GM12878 (cell line): ENCODE measurements around the gene SSBP3. TPM values are rescaled to one million over a fixed set of nuclear protein-coding genes. Genes with fewer than 3 reads are reported as not detected.
A peak's percentile ranks its signal among the peaks of the same experiment; 100 is the strongest.

Source experiments
- BRCA1 ChIP-seq: IDR thresholded peaks from 2 replicates; pipeline ENCODE4 v1.6.1; 2011; ENCODE audit warnings: low read depth, low read length, improper control_type of control experiment
- CBFB ChIP-seq: IDR thresholded peaks from 2 replicates; pipeline ENCODE4 v1.6.1; 2016; ENCODE audit warnings: antibody characterized with exemption, low read depth
- HCFC1 ChIP-seq: fragments of 150-350 bp; IDR thresholded peaks from 2 replicates; pipeline ENCODE4 v1.6.1; 2014; ENCODE audit warnings: low read length
- IRF4 ChIP-seq: IDR thresholded peaks from 2 replicates; pipeline ENCODE4 v1.6.1; 2011; ENCODE audit warnings: low read depth, low read length
- JUNB ChIP-seq: IDR thresholded peaks from 2 replicates; pipeline ENCODE4 v1.6.1; 2016; ENCODE audit warnings: antibody characterized with exemption, mild to moderate bottlenecking
- JUND ChIP-seq: IDR thresholded peaks from 2 replicates; pipeline ENCODE4 v1.6.1; 2012; ENCODE audit warnings: low read depth, mild to moderate bottlenecking, low read length, improper control_type of control experiment, moderate library complexity
- LARP7 ChIP-seq: fragments of 450-650 bp; IDR thresholded peaks from 2 replicates; pipeline ENCODE4 v1.6.1; 2017; ENCODE audit warnings: mild to moderate bottlenecking
- MYC ChIP-seq: IDR thresholded peaks from 2 replicates; pipeline ENCODE4 v1.6.1; 2011; ENCODE audit warnings: mild to moderate bottlenecking, low read length, moderate library complexity, inconsistent platforms; ENCODE audit not compliant: insufficient read depth, insufficient replicate concordance, insufficient read length, severe bottlenecking
- NBN ChIP-seq: fragments of 450-650 bp; IDR thresholded peaks from 2 replicates; pipeline ENCODE4 v1.6.1; 2016
- NFYB ChIP-seq: IDR thresholded peaks from 2 replicates; pipeline ENCODE4 v1.6.1; 2011; ENCODE audit warnings: low read depth, mild to moderate bottlenecking, low read length, improper control_type of control experiment, moderate library complexity; ENCODE audit not compliant: insufficient read depth
- POLR2A ChIP-seq: IDR thresholded peaks from 2 replicates; pipeline ENCODE4 v1.6.1; 2011; ENCODE audit warnings: low read depth, mild to moderate bottlenecking, low read length
- POU2F2 ChIP-seq: IDR thresholded peaks from 3 replicates; pipeline ENCODE4 v1.6.1; 2011; ENCODE audit warnings: low read depth, mild to moderate bottlenecking, low read length, borderline replicate concordance
- SIX5 ChIP-seq: IDR thresholded peaks from 2 replicates; pipeline ENCODE4 v1.6.1; 2011; ENCODE audit warnings: mild to moderate bottlenecking, low read depth, low read length, moderate library complexity; ENCODE audit not compliant: severe bottlenecking
- SMAD5 ChIP-seq: IDR thresholded peaks from 2 replicates; pipeline ENCODE4 v1.6.1; 2016; ENCODE audit warnings: antibody characterized with exemption, low read depth
- SPI1 ChIP-seq: IDR thresholded peaks from 2 replicates; pipeline ENCODE4 v1.6.1; 2011; ENCODE audit warnings: low read depth, mild to moderate bottlenecking, low read length, moderate library complexity, borderline replicate concordance; ENCODE audit not compliant: insufficient read depth
- STAT3 ChIP-seq: IDR thresholded peaks from 2 replicates; pipeline ENCODE4 v1.6.1; 2011; ENCODE audit warnings: low read depth, low read length, improper control_type of control experiment
- SUPT20H ChIP-seq: IDR thresholded peaks from 2 replicates; pipeline ENCODE4 v1.6.1; 2011; ENCODE audit warnings: low read depth, mild to moderate bottlenecking, low read length, moderate library complexity, borderline replicate concordance; ENCODE audit not compliant: control insufficient read depth
- TCF7 ChIP-seq: IDR thresholded peaks from 2 replicates; pipeline ENCODE4 v1.6.1; 2014; ENCODE audit warnings: antibody characterized with exemption, borderline replicate concordance
- ZNF207 ChIP-seq: fragments of 450-650 bp; IDR thresholded peaks from 2 replicates; pipeline ENCODE4 v1.6.1; 2014; ENCODE audit warnings: antibody characterized with exemption, mild to moderate bottlenecking, borderline replicate concordance
- ZNF384 ChIP-seq: IDR thresholded peaks from 2 replicates; pipeline ENCODE4 v1.6.1; 2012; ENCODE audit warnings: low read depth, mild to moderate bottlenecking, low read length, improper control_type of control experiment, borderline replicate concordance
- ZNF687 ChIP-seq: fragments of 450-650 bp; IDR thresholded peaks from 2 replicates; pipeline ENCODE4 v1.6.1; 2017; ENCODE audit warnings: mild to moderate bottlenecking, moderate library complexity
- polyA plus RNA-seq, 11 experiments: library from polyadenylated mRNA; depleted of rRNA in 4 of 11; unstranded in 6 of 11; stranded (reverse) in 5 of 11; fragments of >200 nt; fragmentation: Nextera tagmentation in 4 of 11; fragmentation: Illumina TruSeq in 1 of 11; extraction: Ambion mirVana in 4 of 11; extraction: Trizol in 1 of 11; gene quantifications; 1 replicate in 1 of 11; 2 replicates in 10 of 11; pipeline versions ENCODE4 v1.2.1 to v1.2.3, GENCODE V29; 2011 to 2016; ENCODE audit warnings: inconsistent platforms in 2 of 11, missing spikeins in 2 of 11, low read depth in 1 of 11
- total RNA-seq, 4 experiments: library from RNA; depleted of rRNA in 3 of 4; stranded (reverse); fragments of >200 nt in 3 of 4; fragmentation: Illumina TruSeq in 1 of 4; extraction: Trizol in 1 of 4; gene quantifications; 2 replicates each; pipeline versions ENCODE4 v1.2.1 to v1.2.3, GENCODE V29; 2013 to 2021
- TF ChIP-seq, protein P1 (sequence below): IDR thresholded peaks from 2 replicates; pipeline ENCODE4 v1.6.1; 2012; ENCODE audit warnings: low read length, inconsistent platforms
- TF ChIP-seq, protein P2 (sequence below): fragments of 450-650 bp; formaldehyde crosslinking; IDR thresholded peaks from 2 replicates; pipeline ENCODE4 v1.4.0; 2020; ENCODE audit warnings: mild to moderate bottlenecking, moderate library complexity

SSBP3 gene
- total and polyA plus RNA-seq, 10 of the 15 experiments (the other 5 are each of a cell fraction or from before 2014, with no cell fraction given), result 4.1 to 51.7 (median 17.1) TPM

DNA sequence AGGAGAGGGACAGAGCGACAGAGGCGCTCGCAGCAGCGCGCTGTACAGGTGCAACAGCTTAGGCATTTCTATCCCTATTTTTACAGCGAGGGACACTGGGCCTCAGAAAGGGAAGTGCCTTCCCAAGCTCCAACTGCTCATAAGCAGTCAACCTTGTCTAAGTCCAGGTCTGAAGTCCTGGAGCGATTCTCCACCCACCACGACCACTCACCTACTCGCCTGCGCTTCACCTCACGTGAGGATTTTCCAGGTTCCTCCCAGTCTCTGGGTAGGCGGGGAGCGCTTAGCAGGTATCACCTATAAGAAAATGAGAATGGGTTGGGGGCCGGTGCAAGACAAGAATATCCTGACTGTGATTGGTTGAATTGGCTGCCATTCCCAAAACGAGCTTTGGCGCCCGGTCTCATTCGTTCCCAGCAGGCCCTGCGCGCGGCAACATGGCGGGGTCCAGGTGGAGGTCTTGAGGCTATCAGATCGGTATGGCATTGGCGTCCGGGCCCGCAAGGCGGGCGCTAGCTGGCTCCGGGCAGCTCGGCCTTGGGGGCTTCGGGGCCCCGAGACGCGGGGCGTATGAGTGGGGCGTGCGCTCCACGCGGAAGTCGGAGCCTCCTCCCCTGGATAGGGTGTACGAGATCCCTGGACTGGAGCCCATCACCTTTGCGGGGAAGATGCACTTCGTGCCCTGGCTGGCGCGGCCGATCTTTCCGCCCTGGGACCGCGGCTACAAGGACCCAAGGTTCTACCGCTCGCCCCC is 206.3 kb downstream of the SSBP3 start, which contains the start of the genes CYB5RL and MRPL37 (continued):
- TF ChIP-seq LARP7 (peak; percentile 81; the same call in 1 of the 2 replicates), SIX5 (no peak), JUND (no peak), JUNB (no peak), BRCA1 (no peak; the same call in 1 of the 2 replicates), NFYB (peak; percentile 89), HCFC1 (no peak), SPI1 (peak; percentile 37), IRF4 (0 out of 2 replicates have a peak, but pooled peaks have one; percentile 30), STAT3 (no peak), ZNF687 (no peak; the same call in 1 of the 2 replicates), POU2F2 (peak; percentile 48; the same call in 1 of the 3 replicates), TCF7 (no peak), NBN (no peak), MYC (no peak), ZNF207 (no peak), POLR2A (peak; percentile 95), SMAD5 (no peak; the same call in 1 of the 2 replicates), CBFB (no peak), SUPT20H (no peak), ZNF384 (no peak)
- TF ChIP-seq, protein P1, sequence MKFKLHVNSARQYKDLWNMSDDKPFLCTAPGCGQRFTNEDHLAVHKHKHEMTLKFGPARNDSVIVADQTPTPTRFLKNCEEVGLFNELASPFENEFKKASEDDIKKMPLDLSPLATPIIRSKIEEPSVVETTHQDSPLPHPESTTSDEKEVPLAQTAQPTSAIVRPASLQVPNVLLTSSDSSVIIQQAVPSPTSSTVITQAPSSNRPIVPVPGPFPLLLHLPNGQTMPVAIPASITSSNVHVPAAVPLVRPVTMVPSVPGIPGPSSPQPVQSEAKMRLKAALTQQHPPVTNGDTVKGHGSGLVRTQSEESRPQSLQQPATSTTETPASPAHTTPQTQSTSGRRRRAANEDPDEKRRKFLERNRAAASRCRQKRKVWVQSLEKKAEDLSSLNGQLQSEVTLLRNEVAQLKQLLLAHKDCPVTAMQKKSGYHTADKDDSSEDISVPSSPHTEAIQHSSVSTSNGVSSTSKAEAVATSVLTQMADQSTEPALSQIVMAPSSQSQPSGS, result no peak
- TF ChIP-seq, protein P2, sequence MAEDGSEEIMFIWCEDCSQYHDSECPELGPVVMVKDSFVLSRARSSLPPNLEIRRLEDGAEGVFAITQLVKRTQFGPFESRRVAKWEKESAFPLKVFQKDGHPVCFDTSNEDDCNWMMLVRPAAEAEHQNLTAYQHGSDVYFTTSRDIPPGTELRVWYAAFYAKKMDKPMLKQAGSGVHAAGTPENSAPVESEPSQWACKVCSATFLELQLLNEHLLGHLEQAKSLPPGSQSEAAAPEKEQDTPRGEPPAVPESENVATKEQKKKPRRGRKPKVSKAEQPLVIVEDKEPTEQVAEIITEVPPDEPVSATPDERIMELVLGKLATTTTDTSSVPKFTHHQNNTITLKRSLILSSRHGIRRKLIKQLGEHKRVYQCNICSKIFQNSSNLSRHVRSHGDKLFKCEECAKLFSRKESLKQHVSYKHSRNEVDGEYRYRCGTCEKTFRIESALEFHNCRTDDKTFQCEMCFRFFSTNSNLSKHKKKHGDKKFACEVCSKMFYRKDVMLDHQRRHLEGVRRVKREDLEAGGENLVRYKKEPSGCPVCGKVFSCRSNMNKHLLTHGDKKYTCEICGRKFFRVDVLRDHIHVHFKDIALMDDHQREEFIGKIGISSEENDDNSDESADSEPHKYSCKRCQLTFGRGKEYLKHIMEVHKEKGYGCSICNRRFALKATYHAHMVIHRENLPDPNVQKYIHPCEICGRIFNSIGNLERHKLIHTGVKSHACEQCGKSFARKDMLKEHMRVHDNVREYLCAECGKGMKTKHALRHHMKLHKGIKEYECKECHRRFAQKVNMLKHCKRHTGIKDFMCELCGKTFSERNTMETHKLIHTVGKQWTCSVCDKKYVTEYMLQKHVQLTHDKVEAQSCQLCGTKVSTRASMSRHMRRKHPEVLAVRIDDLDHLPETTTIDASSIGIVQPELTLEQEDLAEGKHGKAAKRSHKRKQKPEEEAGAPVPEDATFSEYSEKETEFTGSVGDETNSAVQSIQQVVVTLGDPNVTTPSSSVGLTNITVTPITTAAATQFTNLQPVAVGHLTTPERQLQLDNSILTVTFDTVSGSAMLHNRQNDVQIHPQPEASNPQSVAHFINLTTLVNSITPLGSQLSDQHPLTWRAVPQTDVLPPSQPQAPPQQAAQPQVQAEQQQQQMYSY (CRISPR knock-in tag), result no peak
